ENCODE results near the gene ANKFN1. TPM values are rescaled to one million over a fixed set of nuclear protein-coding genes. Genes with fewer than 3 reads are reported as not detected.

ANKFN1 gene, protein sequence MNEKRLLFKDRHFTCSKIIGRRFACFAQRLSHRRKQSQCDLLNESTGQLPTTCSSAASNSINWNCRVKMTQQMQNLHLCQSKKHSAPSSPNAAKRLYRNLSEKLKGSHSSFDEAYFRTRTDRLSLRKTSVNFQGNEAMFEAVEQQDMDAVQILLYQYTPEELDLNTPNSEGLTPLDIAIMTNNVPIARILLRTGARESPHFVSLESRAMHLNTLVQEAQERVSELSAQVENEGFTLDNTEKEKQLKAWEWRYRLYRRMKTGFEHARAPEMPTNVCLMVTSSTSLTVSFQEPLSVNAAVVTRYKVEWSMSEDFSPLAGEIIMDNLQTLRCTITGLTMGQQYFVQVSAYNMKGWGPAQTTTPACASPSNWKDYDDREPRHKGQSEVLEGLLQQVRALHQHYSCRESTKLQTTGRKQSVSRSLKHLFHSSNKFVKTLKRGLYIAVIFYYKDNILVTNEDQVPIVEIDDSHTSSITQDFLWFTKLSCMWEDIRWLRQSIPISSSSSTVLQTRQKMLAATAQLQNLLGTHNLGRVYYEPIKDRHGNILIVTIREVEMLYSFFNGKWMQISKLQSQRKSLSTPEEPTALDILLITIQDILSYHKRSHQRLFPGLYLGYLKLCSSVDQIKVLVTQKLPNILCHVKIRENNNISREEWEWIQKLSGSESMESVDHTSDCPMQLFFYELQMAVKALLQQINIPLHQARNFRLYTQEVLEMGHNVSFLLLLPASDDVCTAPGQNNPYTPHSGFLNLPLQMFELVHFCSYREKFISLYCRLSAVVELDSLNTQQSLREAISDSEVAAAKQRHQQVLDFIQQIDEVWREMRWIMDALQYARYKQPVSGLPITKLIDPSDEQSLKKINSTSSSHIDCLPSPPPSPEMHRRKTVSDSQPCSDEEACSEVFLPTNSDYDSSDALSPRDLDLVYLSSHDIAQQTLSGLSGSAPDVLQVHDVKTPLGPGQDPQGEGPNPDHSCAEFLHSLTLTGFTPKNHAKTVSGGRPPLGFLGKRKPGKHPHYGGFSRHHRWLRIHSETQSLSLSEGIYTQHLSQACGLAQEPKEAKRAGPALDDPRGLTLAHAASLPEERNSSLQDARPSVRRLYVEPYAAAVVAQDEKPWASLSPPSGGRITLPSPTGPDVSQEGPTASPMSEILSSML
- total RNA-seq (2022; extraction: Qiagen RNA extraction; ENCODE audit: low read depth), result not detected in 5 replicates

DNA sequence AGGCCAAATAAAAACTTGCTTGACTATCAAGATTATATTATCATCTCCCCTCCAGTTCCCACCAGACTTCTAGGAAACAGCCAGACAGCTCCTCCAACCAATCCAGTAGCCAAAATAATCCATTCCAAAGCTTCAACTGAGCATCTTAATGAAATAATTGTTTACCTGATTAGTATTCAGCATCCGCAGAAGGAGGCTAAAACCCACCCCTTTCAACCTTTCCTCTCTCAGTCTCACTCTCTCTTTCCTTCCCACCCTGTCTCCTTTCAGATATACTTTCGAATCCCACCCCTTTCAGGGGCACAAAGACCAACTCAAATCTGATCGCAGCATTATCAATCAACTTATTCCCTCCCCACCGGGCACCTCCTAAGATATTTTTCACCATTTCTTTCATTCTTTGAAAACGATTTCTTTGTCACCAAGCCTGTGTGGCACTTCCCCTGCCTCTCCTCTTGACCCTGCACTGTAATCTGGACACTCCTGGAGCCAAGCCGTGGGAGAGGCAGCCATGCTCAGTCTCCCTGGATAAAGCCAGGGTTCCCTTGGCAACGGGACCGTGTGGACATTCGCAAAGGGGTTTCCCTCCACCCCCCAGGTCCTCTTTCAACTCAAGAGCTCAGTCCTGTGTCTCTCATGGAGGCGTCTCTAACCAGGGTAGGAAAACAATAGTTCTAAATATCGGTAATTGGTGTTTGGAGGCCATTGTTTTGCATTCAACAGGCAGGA is at the start of gene ANKFN1:
Gene ANKFN1, plus strand, starts transcription at position 602 of the 729 bp plus-strand sequence. CDS start 59,193 bp downstream, outside the sequence.

Data from A549 treated with CpdA at 1 μM for 4 hours (cell line).